PFSK-1 (cell line): ENCODE data around the gene WDPCP.

Experiments
- FOXP2 ChIP-seq: optimal IDR thresholded peaks from 2 replicates; pipeline ENCODE3; 2011; ENCODE audit warnings: borderline replicate concordance, control low read depth, inconsistent platforms; ENCODE audit not compliant: insufficient read depth; ENCODE audit errors: extremely low read length, extremely low read depth
- POLR2AphosphoS5 ChIP-seq: IDR thresholded peaks from 2 replicates; pipeline ENCODE4 v1.6.1; 2012; ENCODE audit warnings: low read depth, mild to moderate bottlenecking, control low read depth, low read length, moderate library complexity
- SIN3A ChIP-seq: IDR thresholded peaks from 2 replicates; pipeline ENCODE4 v1.6.1; 2012; ENCODE audit warnings: mild to moderate bottlenecking, low read length, moderate library complexity, borderline replicate concordance; ENCODE audit not compliant: insufficient read depth
- TAF1 ChIP-seq: IDR thresholded peaks from 2 replicates; pipeline ENCODE4 v1.6.1; 2012; ENCODE audit warnings: low read length, control low read depth, borderline replicate concordance; ENCODE audit not compliant: insufficient read depth
- TF ChIP-seq, protein P1 (sequence below), 2 experiments: IDR thresholded peaks; 2 replicates each; pipeline versions ENCODE4 v1.6.1 to v1.8.0; 2011 to 2012; ENCODE audit warnings: low read depth in 2 of 2, low read length in 2 of 2, control low read depth in 1 of 2, inconsistent platforms in 1 of 2, mild to moderate bottlenecking in 1 of 2, moderate library complexity in 1 of 2; ENCODE audit not compliant: insufficient read depth in 1 of 2

DNA sequence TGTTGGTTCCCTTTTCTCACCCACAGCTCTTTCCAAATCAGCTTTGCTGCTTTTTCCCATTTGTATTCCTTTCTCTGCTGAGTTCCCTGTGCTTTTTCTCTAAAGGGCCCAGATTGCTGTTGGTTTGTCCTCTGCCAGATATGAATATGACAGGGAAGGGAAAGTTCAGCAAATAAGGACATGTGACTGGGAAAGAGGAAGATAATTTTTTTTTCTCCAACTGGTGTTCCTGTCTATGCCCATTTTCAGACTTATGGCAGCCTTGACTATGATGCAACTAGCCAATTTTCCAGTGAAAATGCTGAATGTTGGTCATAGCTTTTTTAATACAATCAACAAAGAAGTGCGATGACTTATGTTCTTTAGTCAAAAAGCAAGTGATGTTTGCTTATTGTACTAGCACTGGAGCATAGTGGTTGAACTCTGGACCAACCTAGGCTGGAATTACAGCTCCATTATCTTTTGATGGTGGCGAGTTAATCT, 8.2 kb upstream of the WDPCP start:
- no peak for TF ChIP-seq TAF1
- no peak for TF ChIP-seq SIN3A
- no peak for TF ChIP-seq POLR2AphosphoS5
- TF ChIP-seq, protein P1, sequence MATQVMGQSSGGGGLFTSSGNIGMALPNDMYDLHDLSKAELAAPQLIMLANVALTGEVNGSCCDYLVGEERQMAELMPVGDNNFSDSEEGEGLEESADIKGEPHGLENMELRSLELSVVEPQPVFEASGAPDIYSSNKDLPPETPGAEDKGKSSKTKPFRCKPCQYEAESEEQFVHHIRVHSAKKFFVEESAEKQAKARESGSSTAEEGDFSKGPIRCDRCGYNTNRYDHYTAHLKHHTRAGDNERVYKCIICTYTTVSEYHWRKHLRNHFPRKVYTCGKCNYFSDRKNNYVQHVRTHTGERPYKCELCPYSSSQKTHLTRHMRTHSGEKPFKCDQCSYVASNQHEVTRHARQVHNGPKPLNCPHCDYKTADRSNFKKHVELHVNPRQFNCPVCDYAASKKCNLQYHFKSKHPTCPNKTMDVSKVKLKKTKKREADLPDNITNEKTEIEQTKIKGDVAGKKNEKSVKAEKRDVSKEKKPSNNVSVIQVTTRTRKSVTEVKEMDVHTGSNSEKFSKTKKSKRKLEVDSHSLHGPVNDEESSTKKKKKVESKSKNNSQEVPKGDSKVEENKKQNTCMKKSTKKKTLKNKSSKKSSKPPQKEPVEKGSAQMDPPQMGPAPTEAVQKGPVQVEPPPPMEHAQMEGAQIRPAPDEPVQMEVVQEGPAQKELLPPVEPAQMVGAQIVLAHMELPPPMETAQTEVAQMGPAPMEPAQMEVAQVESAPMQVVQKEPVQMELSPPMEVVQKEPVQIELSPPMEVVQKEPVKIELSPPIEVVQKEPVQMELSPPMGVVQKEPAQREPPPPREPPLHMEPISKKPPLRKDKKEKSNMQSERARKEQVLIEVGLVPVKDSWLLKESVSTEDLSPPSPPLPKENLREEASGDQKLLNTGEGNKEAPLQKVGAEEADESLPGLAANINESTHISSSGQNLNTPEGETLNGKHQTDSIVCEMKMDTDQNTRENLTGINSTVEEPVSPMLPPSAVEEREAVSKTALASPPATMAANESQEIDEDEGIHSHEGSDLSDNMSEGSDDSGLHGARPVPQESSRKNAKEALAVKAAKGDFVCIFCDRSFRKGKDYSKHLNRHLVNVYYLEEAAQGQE (IDR thresholded peaks at IDR 0.05; ENCODE audit: insufficient read depth in 1 of 2, low read depth in 2 of 2, low read length in 2 of 2) = no peak
- TF ChIP-seq FOXP2 = no peak
